ENCODE measurements around the gene CIAPIN1. TPM values are rescaled to one million over a fixed set of nuclear protein-coding genes. Genes with fewer than 3 reads are reported as not detected.

Gene CIAPIN1
- 10 to 100 TPM; 37.7 to 65.5 (median 46.2) TPM for total RNA-seq

DNA sequence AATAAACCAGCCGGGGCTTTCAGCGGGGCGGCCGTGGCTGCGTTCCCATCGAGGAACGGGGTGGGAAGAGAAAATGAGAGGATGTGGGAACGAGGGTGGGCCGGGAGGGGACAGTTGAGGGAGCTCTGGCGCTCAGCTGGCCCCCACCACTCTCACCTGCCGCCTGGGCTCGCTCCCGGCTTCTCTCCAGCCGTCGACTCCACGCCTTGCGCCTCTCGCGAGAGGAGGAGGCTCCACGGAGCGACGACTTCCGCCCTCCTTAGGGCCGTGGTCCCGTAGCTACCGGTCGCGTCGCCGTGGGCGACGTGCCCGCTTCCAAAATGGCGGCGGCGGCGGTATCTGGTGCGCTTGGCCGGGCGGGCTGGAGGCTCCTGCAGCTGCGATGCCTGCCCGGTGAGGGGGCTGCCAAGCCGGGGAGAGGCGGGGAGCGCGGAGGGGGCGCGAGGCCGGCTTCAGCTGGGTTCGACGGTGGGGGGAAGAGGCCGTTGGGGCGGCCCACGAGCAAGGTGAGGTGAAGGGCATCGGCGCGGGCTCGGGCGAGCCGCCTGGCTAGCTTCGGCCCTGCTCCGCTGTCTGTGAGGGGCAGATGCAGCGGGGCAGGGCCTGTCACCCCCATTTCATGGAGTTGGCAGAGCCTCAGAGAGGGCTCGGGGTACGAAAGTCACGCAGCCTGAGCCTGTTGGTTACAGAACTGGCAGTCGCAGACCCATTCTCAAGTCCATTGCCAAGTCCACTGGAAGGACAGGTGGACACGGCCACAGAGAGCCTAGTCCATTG, at the start of gene CIAPIN1, which contains the start of gene COQ9:
Gene CIAPIN1, minus strand, starts transcription at position 200 of the 777 bp plus-strand sequence. CDS start 6,457 bp downstream, outside the sequence.
Gene COQ9, plus strand, starts transcription at position 294 of the 777 bp plus-strand sequence. Its CDS starts 27 bp downstream, at position 321.
- Histone ChIP-seq H3K4me3 (peak within 1 kb of the TSS; percentile 60 to 93 (median 82)), H3K27me3 (no peaks in the 10 kb centered on the region), H3K9me3 (no peaks in the 10 kb centered on the region), H3K4me1 (peaks cover 0 to 25% (median 6%) of the 10 kb centered on the region in 4 donors), H3K27ac (peak within 1 kb of the TSS; percentile 75 to 88 (median 84)), H3K36me3 (peaks cover 0 to 18% (median 0%) of the 10 kb centered on the region in 3 donors)
- no peak for TF ChIP-seq CTCF (IDR thresholded peaks at IDR 0.05)
- TF ChIP-seq POLR2A (IDR thresholded peaks at IDR 0.05), result peak; percentile 88 to 91
- peak; percentile 93 to 98 (median 95) for DNase-seq

- no peak overlapping the region for H3K27ac ChIP-seq
- H3K27me3 ChIP-seq, result no peaks in the 10 kb centered on the region
- DNase-seq, result no peak
- H3K9me3 ChIP-seq, result no peaks in the 10 kb centered on the region
- TF ChIP-seq CTCF (IDR thresholded peaks at IDR 0.05) (no peak), POLR2A (IDR thresholded peaks at IDR 0.05) (no peak)
- no peak overlapping the region for H3K4me3 ChIP-seq
- no peaks in the 10 kb centered on the region for H3K36me3 ChIP-seq
- H3K4me1 ChIP-seq, result no peaks in the 10 kb centered on the region
Observed at GRCh38 chr16:57493767-57494166, 46.6 kb upstream of the CIAPIN1 start.

- DNase-seq, result no peak
- no peaks in the 10 kb centered on the region for H3K36me3 ChIP-seq
Observed at GRCh38 chr16:57489229-57489628, 42.0 kb upstream of the CIAPIN1 start.

DNA sequence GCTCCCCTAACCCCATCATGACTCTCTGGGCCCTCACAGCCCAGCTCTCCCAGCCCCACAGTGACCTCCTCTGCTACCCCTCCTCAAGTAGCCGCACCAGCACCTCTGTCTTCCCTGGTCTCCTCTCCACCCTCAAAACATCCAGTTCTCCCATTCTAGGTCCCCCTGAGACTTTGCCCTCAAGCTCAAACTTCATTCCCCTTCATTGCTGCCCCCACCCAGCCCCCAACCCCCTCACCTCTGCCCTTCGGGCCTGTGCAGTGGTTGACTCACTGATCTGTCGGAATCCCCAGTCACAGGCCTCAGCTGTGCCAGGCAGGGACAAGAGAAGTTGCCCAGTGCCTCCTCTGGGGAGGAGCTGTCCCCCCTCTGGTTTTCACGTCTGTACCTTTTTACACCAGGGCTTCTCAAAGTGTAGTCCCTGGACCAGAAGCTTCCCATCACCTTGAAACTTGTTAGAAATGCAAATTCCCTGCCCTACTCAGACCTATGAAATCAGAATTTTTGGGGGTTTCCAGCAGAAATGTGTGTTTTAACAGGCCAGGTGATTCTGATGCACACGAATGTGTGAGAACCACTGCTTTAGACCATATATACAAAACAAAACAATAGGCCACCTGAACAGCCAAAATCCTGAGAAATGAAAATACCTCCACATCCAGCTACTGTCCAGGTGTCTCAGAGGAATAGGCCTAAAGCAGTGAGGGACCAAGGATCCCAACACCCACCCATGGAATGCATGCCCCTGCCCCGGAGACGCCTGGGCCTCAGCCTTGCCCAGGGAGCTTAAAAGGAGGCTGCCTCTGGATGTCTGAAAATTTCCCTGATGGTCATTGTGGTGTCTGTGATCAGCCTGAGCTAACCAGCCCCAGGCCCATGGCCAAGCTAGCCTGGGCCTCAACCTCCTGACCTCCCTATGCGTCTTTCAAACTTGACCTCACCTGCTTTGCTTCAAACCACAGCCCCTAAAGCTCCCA, 40.0 kb upstream of the CIAPIN1 start:
- Histone ChIP-seq H3K9me3 (no peaks in the 10 kb centered on the region), H3K4me3 (peak overlapping the region in 3 of 4 donors; percentile 69 to 97 (median 74)), H3K27me3 (no peaks in the 10 kb centered on the region), H3K27ac (peak overlapping the region in 1 of 4 donors; percentile 89), H3K4me1 (peaks cover 4 to 26% (median 5%) of the 10 kb centered on the region in 4 donors), H3K36me3 (no peaks in the 10 kb centered on the region)
- no peak for DNase-seq
- no peak for TF ChIP-seq POLR2A (IDR thresholded peaks at IDR 0.05)
- TF ChIP-seq CTCF (IDR thresholded peaks at IDR 0.05), result no peak

More at GRCh38 chr16:57489229-57489628, 42.0 kb upstream of the CIAPIN1 start:
- no peak for TF ChIP-seq POLR2A (IDR thresholded peaks at IDR 0.05)
- TF ChIP-seq CTCF (IDR thresholded peaks at IDR 0.05), result no peak
- Histone ChIP-seq H3K27me3 (no peaks in the 10 kb centered on the region), H3K27ac (no peak overlapping the region), H3K9me3 (no peaks in the 10 kb centered on the region), H3K4me1 (peaks cover 4 to 21% (median 5%) of the 10 kb centered on the region in 4 donors), H3K4me3 (no peak overlapping the region)
